ENCODE measurements around the gene MACO1.
"Not testable (repeated sequence)": the region's sequence is repeated elsewhere in the genome, so short reads cannot be mapped to it uniquely, and the experiment has no call there.

DNA sequence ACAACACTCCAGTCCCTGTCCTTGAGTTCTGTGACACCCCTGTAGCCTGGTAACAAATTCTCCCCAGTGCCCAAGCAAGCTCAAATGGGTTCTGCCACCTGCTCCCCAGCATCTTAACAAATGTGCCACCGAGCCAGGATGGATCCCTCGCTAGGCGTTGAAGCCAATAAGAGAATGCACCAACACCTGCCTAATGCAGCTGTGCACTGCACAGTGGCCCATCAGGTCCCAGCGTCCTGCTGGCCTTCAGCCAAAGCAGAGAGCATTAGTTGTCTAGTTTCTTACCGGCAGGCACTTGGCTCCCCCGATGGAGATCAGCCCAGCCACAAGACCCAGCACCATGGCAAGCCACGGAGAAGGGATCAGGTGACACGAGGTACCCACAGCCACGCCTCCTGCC lies 42.0 kb upstream of the MACO1 start:
- TF ChIP-seq, protein P1, sequence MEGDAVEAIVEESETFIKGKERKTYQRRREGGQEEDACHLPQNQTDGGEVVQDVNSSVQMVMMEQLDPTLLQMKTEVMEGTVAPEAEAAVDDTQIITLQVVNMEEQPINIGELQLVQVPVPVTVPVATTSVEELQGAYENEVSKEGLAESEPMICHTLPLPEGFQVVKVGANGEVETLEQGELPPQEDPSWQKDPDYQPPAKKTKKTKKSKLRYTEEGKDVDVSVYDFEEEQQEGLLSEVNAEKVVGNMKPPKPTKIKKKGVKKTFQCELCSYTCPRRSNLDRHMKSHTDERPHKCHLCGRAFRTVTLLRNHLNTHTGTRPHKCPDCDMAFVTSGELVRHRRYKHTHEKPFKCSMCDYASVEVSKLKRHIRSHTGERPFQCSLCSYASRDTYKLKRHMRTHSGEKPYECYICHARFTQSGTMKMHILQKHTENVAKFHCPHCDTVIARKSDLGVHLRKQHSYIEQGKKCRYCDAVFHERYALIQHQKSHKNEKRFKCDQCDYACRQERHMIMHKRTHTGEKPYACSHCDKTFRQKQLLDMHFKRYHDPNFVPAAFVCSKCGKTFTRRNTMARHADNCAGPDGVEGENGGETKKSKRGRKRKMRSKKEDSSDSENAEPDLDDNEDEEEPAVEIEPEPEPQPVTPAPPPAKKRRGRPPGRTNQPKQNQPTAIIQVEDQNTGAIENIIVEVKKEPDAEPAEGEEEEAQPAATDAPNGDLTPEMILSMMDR (IDR thresholded peaks at IDR 0.05 in 4 of 5, conservative IDR thresholded peaks at IDR 0.05 in 1 of 5), result not testable (repeated sequence)
- not testable (repeated sequence) for TF ChIP-seq POLR2A (IDR thresholded peaks at IDR 0.05)

All from gastrocnemius medialis (tissue), 4 donors.